GM03348 (cell line): ENCODE results near the gene SLC25A23.
A peak's percentile ranks its signal among the peaks of the same experiment; 100 is the strongest.

Experiments used
- DNase-seq: peaks from one replicate; pipeline ENCODE4 v3.0.0; 2012; ENCODE audit warnings: low spot score

The SLC25A23 gene

DNA sequence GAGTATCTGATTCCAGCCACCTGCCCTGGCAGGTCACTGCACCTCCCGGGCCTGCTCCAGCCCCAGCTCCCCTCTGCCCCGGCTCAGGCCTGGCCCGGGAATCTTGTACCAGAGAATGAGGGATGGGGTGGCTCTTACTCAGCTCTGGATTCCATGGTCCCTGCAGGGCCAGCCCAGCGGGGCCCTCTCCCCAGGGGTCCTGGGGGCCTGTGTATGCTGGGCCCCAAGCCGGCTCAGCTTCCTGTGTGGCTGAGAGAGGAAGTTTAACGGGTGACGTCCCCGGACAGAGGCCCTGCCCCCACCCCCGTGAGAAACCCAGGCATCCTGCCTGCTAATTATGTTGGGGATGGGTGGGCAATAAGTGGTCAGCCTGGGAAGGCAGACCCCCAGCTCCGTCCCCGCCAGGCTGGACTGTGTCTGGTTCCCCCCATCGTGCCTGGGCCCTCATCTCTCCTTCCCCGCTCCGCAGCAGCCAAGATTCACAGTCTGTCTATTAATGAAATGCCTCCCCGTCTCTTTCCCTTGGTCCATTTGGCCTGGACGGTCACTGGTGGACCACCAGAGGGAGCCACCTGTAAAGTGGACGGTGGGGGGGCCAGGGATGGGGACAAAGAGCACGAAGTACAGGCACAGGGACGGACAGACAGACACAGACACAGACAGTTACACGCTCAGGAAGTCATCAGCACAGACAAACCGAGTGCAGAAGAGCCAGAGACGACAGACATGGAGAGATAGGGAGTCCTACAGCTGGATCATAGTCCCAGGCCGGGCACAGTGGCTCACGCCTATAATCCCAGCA, 22.1 kb upstream of the SLC25A23 start, which contains the start of gene DENND1C:
Gene DENND1C (minus strand): TSS at position 247 of the 802 bp plus-strand sequence. CDS start 92 bp downstream, at position 155.
- DNase-seq: peak; percentile 57

DNA sequence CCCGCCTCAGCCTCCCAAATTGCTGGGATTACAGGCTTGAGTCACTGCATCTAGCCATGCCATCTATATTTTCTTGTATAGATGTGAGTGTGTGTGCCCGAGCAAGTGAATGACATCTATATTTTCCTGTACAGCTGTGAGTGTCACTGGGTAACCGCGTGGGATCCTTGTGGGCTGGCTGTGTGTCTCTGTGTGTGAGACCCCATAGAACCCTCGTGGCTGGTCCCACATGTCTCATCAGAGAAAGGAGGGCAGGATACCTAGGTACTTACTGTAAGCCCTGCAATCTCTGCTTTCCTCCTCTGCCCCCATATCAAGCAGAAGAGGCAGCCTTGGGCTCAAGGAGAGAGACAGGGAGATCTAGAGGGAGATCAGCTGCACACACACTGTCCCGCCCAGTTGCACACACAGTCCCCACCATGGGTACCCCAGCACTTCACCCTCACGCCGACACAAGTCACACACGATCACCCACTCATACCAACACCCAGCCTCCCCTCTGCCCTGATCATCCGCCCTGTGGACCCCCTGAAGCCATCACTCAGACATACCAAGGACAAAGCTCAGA, 21.3 kb upstream of the SLC25A23 start:
- DNase-seq: no peak

DNA sequence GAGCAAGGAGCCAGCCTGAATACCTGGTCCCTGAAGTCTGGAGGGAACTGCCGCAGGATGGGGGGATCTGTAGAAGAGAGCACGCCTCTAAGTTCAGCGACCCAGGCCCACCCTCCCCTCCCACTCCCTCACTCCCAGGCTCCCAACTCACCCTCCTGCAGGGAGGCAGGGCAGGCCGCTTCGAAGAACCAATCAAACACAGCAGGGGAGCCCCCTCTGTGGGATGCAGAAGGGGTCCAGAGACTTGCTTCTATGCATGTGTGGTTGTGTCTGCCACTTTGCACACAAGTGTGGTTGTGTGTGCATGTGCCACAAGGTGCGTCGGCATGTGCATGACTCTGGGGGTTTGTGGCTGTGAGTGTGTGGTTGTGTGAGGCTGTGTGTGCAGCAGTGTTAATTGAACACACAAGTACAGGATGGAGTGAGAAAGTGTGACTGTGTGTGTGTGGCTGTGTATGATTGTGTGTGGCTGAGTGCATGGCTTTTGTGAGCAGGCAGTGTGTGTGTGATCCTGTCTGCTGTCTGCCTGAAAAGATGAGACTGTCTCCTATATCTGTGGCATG, 20.3 kb upstream of the SLC25A23 start:
- DNase-seq: no peak

DNA sequence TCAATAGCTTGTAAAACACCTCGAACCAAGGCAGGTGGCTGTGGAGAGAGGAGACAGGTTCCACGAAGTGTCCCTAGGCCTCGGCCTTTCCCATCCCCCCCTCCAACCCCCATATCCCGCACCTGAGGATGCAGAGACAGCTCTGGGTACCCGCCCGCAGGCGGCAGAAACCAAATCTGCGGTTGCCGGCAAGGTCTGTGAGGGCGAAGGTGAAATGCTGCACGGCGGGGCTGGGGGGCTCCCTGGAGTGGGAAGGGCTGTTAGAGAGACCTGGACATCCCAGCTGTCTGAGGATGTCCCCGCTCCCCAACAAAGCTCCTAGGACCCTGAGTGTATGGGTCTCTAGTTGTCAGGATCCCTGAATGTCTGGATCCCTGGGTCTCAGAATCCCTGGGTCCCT, 19.2 kb upstream of the SLC25A23 start:
- no peak for DNase-seq

DNA sequence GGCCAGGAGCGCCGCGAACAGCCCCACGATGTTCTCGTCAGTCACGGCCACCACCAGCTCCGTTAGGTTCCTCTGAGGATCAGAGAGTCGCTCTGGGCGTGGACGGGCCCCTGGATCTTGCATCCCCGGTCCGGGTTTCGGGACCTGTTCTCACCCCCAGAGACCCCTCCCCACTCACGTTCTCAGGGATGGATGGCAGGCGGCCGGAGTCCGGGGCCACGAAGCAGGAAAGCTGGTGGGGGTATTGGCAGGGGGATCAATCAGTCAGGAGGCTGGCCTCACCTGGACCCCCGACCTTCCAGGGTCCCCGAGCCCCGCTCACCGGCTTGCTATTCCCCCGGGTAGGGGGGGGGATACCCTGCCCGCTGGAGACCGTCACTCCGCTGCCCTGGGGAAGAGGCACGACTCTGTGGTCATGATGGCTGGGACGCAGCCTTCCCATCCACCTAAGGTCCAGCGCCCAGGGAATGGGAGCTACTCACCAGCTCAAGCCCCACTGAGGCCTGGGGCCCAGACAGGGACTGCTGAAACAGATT, 17.4 kb upstream of the SLC25A23 start:
- no peak for DNase-seq

DNA sequence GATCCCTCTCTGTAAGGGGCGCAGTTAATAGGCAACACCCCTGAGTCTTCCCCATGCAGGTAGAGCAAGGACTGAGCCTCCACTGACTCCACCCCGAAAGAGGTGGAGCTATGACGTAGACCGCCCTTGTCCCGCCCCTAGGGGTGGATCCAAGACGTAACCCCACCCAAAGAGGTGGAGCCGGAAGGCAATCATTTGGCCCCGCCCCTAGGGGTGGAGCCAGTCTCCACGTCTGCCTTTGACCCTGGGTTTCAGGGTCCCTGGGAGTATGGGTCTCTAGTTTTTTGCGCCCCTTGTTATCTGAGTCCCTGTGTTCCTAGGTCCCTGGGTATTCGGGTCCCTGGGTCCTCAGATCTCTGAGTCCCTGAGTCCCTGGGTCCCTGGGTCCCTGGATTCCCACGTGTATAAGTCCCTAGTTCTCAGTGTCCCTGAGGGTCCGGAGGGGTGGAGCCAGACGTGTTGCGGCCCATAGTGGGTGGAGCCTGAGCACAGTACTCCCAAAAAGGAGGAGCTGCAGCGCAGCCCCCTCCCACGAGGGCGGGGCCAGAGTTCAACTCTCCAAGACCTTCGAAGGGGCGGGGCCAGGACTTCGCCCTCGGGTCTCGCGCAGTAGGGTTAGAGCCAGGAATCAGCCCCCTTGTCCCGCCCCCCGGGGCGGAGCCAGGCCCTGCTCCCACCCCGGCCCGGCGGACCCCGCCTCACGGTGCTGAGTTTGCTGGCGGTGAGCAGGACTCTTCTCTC, 16.7 kb upstream of the SLC25A23 start:
- DNase-seq: peak; percentile 73

DNA sequence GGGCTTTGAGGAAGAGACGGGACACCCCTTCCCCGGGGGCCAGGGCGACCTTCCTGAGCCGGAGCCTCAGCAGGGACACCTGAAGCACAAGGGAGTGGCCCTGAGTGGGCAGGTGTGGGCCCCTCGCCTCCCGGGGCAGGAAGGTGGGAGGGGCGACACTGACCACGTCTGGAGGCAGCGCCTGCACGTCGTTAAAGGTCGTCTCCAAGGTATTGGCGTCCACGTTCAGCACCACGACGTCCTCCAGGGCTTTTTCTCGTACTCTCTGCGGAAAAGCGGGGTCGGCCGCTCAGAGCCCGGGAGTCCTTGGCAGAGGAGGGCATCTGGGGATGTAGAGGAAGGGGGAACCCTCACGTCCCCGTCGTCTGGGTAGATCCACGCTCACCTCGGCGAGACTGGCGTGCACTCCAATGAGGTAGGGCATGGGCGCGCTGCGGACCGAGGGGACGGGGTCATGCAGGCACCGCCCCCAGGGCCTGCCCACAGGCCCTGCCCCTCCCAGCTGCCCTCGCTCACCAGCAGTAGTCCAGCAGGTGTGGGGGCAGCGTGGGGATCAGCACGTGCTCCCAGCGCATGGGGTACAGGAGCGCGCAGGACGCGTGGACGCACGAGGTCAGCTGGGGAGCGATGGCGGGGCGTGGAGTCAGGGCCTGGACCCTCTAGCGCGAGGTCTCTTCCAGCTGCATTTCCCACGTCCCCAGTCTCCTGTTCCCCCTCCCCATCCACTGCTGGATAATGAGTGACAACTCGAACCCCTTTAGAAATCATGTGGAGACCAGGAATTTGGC, 15.9 kb upstream of the SLC25A23 start:
- no peak for DNase-seq

DNA sequence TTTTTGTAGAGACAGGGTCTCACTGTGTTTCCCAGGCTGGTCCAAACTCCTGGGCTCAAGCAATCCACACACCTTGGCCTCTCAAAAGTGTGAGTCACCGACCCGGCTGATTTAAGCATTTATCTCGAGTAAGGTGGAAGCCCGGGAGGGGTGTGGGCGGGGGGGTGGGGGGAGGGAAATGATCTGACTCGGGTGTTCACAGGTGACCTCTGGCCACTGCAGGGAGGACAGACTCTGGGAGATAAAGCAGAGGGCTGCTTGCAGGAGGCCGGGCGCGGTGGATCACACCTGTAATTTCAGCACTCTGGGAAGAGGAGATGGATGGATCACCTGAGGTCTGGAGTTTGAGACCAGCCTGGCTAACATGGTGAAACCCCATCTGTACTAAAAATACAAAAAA, 14.1 kb upstream of the SLC25A23 start:
- no peak for DNase-seq

DNA sequence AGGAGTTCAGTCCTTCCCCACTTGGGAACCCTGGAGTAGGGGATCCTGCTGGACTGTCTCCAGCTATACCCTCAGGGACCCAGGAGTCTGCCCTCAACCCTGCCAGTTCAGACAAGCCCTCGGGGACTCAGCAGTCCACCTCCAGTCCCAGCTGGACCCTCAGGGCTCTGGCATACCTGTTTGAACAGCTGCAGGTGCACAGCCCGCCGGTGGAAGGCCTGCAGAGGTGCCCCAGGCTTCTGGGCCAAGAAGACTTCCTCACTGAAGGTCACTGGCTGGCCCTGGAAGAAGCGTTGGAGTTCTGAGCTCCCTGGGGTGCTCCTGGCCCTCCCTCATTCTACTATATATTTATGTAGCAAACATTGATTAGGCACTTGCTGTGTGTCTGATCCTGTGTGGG, 13.1 kb upstream of the SLC25A23 start:
- no peak for DNase-seq

DNA sequence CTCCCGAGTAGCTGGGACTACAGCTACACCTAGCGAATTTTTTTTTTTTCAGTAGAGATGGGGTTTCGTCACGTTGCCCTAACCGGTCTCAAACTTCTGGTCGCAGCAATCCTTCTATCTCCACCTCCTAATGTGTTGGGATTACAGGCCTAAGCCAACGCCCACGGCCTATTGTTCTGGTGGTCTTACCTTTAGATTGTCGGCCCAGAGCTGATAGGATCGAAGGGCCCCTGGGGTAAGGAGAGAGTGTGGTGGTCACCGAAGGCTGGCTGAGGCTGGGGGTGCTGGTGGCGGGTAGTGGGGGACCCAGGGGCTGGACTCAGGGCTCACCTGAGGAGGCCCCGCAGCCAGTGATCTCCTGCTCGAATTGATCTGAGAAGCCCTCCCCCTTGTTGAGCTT, 11.5 kb upstream of the SLC25A23 start:
- no peak for DNase-seq

DNA sequence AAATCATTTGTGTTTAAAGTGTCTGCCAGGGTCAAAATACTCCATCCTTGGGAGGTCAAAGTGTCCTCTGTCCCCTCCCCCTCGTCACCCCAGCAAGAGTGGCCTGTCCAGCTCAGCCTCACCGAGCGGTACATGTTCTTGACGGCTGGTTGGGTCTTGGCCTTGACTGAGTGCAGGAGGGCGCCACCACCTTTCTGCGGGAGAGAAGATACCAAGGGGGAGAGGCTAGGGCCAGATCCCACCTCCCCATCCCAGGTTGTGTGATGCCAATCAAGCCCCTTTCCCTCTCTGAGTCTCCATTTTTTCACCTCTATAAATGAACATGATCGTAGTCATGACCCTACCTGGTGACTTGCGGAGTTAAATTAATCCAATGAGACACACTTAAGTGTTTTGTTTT, 10.6 kb upstream of the SLC25A23 start:
- DNase-seq: no peak

DNA sequence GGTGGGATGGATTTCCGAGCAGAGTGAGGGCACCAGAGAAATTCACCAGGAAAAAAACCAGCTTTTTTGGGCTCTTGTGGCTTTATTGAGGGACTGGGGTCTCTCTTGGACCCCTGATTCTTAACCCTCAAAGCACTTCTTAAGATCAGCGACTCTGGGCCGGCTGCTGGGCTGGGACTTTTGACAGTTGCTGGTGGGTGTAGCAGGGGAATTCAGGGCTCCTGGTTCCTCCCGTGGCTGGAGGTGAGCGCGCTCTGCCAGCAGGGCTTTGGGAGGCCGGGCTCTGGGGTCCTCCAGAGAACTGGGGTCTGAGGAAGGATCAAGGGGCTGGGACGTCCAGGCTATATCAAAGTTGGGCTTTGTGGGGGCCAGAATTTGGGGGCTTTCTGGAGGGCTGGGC, 7.8 kb upstream of the SLC25A23 start:
- no peak for DNase-seq

DNA sequence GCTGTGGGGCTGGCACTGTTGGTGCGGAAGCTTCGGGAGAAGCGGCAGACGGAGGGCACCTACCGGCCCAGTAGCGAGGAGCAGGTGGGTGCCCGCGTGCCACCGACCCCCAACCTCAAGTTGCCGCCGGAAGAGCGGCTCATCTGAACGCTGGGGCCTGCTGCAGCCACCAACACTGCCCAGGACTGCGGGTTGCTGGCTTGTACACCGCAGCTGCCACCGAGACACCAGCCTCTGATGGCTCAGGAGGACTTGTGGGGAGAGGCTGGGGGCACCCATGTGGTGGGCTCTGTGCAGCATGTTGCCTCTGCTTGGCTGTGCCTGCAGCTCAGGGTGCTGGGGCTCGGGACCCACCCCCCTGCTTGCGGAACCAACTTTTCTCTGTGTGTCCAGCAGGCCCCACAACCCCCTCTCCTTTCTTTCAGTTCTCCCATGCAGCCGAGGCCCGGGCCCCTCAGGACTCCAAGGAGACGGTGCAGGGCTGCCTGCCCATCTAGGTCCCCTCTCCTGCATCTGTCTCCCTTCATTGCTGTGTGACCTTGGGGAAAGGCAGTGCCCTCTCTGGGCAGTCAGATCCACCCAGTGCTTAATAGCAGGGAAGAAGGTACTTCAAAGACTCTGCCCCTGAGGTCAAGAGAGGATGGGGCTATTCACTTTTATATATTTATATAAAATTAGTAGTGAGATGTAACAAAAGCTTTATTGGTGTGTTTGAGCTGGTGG, 7.1 kb upstream of the SLC25A23 start:
- no peak for DNase-seq

DNA sequence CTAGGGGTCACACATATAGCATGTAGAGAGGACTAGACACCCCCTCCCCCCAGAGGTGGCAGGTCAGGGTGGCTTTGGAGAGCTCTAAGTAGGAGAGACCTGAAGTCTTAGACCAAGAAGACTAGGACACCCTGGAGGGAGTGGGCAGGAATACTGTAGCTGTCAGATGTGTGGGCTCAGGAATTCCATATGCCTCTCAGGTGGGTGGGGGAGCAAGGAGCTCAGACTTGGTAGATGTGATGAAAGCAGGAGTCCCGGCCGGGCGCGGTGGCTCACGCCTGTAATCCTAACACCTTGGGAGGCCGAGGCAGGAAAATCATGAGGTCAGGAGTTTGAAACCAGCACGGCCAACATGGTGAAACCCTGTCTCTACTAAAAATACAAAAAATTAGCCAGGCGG, 6.1 kb upstream of the SLC25A23 start:
- DNase-seq: no peak

DNA sequence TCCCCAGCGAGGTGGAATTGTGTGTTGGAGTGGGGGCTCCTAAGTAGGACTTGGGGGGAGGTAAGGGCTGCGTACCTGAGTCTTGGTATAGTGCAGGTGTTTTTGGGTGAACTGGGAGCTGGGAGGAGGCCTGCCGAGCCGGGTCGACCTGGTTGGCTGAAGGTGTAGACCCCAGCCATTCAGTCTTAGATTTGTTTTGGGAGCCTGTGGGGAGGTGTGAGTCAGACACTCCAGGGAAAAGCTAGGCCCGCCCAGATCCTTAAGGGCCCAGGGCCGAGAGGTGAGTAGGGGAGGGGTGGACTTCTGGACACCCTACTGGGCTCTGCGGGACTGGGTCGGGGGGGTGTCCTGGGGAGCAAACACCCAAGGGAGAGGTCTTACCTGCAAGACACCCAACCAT, 5.4 kb upstream of the SLC25A23 start:
- no peak for DNase-seq

DNA sequence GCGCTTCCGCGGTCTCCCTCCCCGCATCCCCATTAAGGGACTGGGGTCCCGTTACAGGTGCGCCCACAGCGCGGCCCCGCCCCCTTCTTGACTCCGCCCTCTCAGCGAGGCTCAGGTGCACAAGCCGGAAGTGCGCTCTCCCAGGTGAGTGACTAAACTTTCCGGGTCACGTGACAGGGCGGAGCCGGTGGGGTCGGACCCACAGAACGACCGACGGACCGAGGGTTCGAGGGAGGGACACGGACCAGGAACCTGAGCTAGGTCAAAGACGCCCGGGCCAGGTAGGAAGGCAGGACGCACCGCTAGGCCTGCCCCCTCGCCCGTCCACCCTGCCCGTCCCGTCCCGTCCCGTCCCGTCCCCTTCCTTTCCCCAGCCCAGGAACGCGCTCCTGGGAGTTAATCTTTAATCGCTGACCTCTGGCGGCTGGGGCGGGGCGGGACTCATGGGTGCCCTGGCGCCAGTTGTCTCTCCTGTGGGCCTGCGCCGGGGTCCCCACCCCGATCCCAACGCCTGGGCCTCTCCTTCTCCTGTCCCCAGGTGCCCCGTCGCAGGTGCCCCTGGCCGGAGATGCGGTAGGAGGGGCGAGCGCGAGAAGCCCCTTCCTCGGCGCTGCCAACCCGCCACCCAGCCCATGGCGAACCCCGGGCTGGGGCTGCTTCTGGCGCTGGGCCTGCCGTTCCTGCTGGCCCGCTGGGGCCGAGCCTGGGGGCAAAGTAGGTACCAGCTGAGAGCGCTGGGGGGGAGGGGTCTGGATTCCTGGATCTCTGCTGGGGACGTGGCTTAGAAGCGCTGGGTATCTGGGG, 4.7 kb upstream of the SLC25A23 start, which contains the start of gene CRB3:
Gene CRB3 (plus strand): TSS at position 202 of the 804 bp plus-strand sequence. CDS start 431 bp downstream, at position 633.
- no peak for DNase-seq

DNA sequence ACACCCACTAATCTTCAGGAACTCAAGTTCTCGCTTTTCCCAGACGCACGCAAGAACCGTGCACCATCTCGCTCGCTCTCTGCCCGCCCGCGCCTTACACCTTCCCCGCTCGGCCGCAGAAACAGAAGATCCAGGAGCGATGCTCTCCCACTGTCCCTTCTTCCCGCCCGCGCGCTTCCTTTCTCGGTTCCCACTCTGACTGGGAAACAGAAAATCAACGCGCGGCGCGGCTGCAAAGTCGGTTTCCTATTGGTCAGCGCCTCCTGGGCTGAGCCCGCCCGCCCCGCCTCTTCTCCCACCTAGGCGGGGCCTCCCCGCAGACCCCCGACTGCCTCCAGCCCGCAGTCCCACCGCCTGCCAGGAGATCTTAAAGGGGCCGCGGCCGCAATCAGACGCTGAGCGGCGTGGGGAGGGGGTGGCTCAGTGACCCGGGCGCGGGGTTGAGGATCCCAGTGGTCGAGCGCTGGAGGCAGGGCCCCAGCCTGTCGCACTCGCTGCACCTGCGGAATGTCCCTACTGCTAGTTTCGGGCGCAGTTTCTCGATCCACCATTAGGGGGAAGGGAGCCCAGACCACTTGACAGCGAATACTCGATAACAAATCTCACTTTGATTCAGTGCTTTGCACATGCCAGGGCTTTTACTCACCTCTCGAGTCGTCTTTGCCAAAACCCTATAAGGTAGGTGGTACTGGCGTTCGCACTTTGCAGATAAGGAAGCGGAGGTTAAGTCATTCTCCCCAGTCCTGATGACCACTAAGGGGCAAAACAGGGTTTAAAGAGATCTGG, 700 bp upstream of the SLC25A23 start:
- DNase-seq: peak; percentile 98

DNA sequence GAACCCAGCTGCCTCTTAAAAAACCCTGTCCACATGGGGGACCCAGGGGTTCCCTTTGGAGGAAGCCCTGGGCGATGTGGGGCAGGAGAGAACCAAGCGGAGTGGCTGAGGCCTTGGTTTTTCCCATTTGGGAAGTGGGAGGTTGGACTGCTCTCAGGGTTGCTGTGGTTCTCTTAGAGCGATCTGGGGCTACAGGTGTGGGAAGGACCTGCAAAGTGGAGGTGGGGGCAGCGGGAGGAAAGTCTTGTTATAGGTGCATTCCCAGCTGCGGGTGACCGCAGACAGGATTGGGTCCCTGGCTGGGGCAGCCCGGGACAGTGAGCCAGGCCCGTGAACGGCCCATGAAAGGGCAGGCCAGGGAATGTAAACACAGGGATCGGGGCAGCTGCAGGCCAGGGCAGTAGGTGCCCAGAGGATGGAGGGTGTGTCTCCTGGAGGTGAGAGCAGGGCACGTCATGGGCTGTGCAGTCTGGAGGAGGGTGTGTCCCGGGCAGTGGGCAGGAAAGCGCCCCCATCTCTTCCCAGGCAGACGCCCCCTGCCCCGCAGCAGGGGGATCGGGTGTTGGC, 814 bp downstream of the SLC25A23 start:
- no peak for DNase-seq
